ENCODE results near the gene CARD19. TPM values are rescaled to one million over a fixed set of nuclear protein-coding genes. Genes with fewer than 3 reads are reported as not detected.
A peak's percentile ranks its signal among the peaks of the same experiment; 100 is the strongest.

The CARD19 gene
- polyA plus RNA-seq, 6 donors from 2014 or later = 18.4 to 37.3 (median 27.4) TPM

DNA sequence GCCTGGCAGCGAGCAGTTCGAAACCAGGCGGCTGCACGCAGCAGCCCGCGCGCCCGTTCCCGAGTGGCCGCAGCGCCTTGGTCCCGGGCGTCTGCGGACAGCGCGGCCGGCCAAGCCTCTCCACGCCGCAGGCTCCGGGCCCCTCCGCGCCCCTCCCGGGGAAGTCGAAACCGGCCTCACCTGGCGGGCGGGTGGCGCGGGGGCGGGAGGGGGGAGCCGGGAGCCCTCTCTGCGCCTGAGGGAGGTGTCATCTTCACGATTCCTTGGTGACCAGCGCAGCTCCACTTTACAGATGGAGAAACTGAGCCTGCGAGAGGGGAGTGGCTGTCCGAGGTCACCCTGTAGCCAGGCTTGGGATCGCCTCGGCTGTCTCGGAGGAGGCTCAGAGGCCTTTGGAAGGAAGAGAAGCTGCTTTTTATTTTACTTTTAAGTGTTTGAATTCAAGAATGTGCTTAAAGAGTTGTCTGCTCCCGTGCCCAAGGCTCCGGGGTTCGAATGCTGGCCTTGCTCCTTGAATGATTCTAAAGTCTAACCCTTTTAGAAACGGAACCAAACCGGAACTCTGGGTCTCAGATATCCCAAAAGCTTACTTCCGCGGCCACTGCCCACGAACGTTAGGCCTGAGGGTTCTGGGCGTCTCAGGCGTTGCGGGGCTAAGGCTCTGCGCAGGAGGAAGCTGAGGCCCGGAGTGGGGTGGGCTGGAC lies 36.9 kb upstream of the CARD19 start:
- H3K4me1 Mint-ChIP-seq = peaks cover 52 to 75% (median 62%) of the 10 kb centered on the region in 3 donors
- no peaks in the 10 kb centered on the region for H3K9me3 Mint-ChIP-seq
- peak overlapping the region; percentile 69 to 98 (median 96) for H3K27ac Mint-ChIP-seq
- H3K36me3 Mint-ChIP-seq = no peaks in the 10 kb centered on the region
- ATAC-seq (ENCODE audit: low read depth in 2 of 2) (peak; percentile 7 to 9), DNase-seq (peak; percentile 32)
- H3K4me3 Mint-ChIP-seq = peak overlapping the region; percentile 86 to 96 (median 93)
- H3K27me3 Mint-ChIP-seq = no peaks in the 10 kb centered on the region

DNA sequence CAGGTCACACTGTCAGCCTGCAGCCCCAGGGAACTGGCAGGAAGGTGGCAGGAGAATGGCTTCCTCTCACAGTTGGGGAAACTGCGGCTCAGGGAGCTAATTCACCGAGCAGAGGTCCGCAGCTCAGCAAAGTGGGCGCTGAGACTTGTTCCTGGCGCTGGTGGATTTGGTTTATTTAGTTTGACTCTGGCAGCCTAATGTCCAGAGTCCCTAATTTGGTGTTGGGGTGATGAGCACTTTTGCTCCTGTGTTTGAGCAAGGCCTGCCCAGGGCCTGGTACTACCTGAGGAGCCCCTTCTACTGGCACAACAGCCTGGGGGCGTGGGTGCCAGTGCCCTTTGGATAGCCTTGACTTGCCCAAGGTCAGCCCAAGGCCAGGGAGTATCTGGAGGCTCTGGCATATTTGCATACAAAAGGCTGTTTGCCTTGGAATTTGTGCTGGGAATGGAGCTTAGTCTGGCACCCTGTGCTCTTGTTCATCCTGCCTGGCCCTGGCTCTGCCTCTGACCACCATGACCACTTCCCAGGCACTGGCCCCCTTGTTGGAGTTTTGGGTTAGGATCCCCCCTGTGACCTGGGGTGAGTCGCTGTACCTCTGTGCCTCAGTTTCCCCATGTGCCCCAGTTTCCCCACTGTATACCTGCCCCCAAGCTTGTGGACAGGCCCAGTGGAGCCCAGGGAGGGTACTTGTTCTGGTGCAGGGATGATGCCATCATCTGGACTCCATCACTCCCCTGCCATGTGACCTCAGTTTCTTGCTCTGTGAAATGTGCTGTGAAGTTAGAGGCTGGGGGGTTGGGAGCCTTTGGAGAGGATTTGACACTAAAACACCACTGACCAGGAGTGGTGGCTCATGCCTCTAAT lies 36.1 kb upstream of the CARD19 start:
- peak overlapping the region; percentile 86 to 96 (median 93) for H3K4me3 Mint-ChIP-seq
- no peaks in the 10 kb centered on the region for H3K27me3 Mint-ChIP-seq
- peaks cover 60 to 81% (median 69%) of the 10 kb centered on the region in 3 donors for H3K4me1 Mint-ChIP-seq
- H3K36me3 Mint-ChIP-seq = no peaks in the 10 kb centered on the region
- H3K27ac Mint-ChIP-seq = peak overlapping the region; percentile 69 to 98 (median 96)
- no peak for DNase-seq
- no peak for ATAC-seq (ENCODE audit: low read depth in 2 of 2)
- H3K9me3 Mint-ChIP-seq = no peaks in the 10 kb centered on the region

DNA sequence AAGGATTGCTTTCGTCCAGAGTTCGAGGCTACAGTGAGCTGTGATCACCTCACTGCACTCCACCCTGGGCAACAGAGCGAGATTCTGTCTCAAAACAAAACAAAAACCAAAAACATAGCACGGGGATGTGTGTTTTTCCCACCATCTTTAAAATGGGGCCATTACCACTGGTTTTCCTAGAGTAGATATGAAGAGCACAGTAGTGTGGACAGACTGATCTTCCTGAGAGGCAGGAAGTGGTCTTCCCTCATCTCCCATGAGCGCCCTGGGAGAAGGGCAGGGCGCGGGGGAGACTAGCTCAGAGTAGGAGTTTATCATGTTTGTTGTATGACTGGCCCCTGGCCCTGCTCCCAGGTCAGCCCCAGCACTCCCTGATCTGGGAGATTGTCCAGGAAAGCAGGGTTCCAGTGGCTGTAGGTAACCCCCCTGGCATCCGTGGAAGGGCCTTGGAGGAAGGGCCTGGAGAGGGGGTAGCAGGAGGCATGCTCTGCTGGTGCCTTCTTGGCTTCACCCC lies 35.2 kb upstream of the CARD19 start:
- Mint-ChIP-seq H3K27ac (peak overlapping the region; percentile 63 to 98 (median 97)), H3K4me3 (peak overlapping the region; percentile 86 to 96 (median 93)), H3K4me1 (peaks cover 64 to 88% (median 72%) of the 10 kb centered on the region in 3 donors), H3K9me3 (no peaks in the 10 kb centered on the region), H3K27me3 (no peaks in the 10 kb centered on the region), H3K36me3 (no peaks in the 10 kb centered on the region)
- ATAC-seq (ENCODE audit: low read depth in 2 of 2) = no peak
- DNase-seq = no peak

DNA sequence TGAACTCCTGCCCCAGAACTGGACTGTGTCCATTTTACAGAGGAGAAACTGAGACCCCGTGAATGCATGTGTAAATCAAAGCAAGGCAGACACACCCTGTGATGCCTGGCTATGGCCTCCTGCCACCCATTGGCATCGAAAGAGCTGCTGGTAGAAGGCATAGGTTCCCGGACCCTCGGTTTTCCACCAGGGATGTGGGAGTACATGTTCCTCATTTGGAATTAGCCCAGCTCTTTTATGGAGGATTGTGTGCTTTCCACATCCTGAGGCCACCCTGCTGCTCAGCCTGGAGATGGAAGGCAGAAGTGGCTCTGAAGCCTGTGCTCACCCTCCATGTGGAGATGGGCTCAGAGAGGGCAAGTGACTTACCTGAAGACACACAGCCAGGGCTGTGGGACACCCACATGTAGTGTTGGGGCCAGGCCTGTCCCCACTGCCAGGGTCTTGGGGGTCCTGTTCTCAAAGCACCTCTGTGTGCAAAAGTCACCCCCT lies 34.7 kb upstream of the CARD19 start:
- DNase-seq (no peak), ATAC-seq (ENCODE audit: low read depth in 2 of 2) (no peak)
- Mint-ChIP-seq H3K27ac (peak overlapping the region; percentile 97 to 99 (median 98)), H3K4me1 (peaks cover 67 to 90% (median 77%) of the 10 kb centered on the region in 3 donors), H3K4me3 (peak overlapping the region; percentile 86 to 96 (median 92)), H3K9me3 (no peaks in the 10 kb centered on the region), H3K36me3 (no peaks in the 10 kb centered on the region), H3K27me3 (no peaks in the 10 kb centered on the region)

DNA sequence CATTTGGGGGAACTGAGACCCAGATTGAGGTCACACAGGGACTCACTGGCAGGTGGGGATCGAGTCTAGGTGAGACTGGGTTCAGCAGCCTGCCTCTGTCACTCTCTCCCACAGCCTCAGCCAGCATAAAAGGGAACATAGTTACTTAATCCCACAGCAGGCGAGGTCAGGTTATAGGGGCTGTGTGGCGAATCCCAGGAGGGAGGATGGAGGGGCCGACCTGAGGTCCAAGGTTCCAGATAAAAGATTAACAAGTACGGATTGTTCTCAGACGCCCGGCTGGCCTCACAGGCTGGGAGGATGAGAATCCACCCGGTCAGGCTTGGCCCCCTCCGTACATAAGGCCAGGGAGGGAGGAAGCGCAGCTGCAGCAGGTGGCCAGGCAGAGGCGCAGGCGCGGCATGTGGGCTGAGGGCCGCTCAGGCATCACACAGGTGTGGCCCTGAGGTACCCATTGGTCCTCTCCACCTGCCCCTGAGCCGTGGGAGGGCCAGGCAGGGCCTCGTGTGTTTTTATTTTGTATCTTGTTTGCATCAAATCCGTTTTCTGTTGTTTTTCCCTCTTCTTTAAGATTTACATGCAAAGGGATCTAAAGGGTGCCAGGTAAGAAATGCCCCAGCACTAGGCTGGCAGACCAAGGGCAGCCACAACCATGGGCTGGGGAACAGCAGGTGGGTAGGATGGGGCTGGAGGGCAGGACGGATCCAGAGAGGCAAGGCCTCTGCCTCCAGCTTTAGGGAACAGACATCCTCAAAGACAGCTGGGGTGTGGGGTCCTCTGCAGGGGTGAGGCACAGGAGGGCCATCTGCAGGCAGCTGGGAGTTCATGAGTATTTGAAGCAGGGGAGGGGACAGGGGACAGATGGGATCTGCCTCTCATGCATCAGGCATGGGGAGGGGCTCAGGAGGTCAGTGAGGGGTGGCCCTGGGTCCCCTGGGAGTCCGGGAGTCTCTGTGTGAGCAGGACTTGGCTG lies 33.9 kb upstream of the CARD19 start:
- peak; percentile 28 to 41 for ATAC-seq (ENCODE audit: low read depth in 2 of 2)
- Mint-ChIP-seq H3K27ac (peak overlapping the region; percentile 97 to 99 (median 98)), H3K4me3 (peak overlapping the region; percentile 86 to 96 (median 92)), H3K9me3 (no peaks in the 10 kb centered on the region), H3K36me3 (no peaks in the 10 kb centered on the region), H3K27me3 (no peaks in the 10 kb centered on the region), H3K4me1 (peaks cover 70 to 84% (median 80%) of the 10 kb centered on the region in 3 donors)
- peak; percentile 65 for DNase-seq

DNA sequence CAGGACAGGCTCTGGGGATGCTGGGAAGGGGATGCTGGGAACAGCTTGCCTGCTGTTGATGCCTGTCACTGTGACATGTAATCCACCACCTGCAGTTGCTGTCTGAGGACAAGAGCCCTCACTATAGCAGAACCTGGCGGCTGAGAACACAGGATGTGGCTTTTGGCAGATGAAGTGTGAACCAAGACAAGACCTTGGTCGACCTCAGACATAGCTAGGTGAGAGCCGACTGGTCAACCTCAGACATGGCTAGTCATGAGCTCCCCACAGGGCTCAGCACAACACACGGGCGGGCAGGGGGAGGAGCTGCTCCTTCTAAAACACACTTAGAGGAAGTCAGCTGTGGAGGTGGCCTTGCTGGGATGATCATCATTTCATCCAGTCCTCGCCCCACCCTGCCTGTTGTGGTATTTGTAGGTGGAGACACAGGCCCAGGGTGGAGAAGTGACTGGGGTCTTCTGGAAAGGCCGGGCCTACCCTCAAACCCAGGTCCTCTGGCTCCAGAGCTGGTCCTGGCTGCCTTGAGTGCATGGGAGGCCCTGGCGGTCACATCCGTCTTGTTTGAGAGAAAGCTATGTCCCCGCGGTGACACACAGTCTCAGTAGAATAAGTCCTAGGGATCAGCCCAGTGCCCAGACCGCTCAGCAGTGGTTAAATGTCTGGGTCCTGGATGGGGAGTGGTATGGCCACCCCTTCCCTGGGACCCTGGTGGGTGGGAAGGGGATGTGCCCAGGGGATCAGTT lies 31.5 kb upstream of the CARD19 start:
- Mint-ChIP-seq H3K9me3 (no peaks in the 10 kb centered on the region), H3K4me3 (peak overlapping the region; percentile 73 to 94 (median 90)), H3K27ac (peak overlapping the region; percentile 97 to 100 (median 98)), H3K36me3 (no peaks in the 10 kb centered on the region), H3K4me1 (peaks cover 56 to 73% (median 67%) of the 10 kb centered on the region in 3 donors), H3K27me3 (no peaks in the 10 kb centered on the region)
- peak; percentile 81 for DNase-seq
- peak; percentile 88 to 89 for ATAC-seq (ENCODE audit: low read depth in 2 of 2)

DNA sequence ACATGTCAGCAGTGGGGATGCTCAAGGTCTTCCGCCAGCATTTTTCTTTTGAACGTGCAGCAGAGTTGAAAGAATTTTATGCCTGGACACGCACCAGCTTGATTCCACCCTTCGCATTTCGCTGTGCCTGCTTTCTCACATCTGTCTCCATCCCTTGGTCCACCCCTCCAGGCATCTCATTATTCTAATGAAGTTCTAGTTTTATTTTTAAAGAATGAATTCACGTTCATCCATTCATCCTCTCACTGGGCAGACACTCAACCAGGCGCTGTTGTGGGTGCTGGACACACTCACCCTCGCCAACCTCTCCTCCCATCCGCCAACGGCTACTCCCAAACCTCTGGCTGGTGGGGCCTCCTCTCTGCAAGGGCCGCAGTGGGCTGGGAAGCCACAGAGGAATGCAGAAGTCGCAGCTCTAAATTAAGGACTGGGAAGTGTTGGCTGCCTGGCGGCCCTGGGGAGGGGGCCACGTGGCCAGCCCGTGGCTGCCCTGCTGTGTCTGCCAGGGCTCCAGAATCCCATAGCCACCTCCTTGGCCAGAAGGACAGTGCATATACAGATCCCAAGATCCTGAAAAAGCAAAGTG lies 30.8 kb upstream of the CARD19 start:
- Mint-ChIP-seq H3K4me3 (peak overlapping the region in 6 of 8 donors; percentile 83 to 94 (median 90)), H3K27ac (peak overlapping the region in 5 of 6 donors; percentile 97 to 100 (median 98)), H3K9me3 (no peaks in the 10 kb centered on the region), H3K36me3 (no peaks in the 10 kb centered on the region), H3K27me3 (no peaks in the 10 kb centered on the region), H3K4me1 (peaks cover 53 to 66% (median 62%) of the 10 kb centered on the region in 3 donors)
- DNase-seq (no peak), ATAC-seq (ENCODE audit: low read depth in 2 of 2) (no peak)

DNA sequence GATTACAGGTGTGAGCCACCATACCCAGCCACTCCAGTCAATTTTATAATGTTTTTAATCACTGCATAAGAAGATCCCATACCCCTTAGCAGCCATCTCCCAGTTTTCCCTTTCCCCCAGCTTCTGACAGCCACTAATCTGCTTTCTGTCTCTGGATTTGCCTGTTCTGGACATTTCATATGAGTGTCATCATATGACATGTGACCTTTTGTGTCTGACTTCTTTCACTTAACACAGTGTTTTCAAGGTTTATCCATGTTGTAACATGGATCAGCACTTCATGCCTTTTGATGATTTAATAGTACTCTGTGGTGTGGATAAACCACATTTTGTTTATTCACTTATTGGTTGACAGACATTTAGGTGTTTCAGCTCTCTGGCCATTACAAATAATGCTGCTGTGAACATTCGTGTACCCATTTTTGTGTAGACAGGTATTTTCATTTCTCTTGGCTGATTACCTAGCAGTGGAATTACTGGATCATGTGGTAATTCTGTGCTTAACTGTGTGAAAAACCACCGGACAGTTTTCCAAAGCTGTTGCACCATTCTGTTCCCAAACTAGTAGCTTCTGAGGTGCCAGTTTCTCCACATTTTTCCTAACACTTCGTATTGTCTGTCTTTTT lies 28.9 kb upstream of the CARD19 start:
- Mint-ChIP-seq H3K27me3 (no peaks in the 10 kb centered on the region), H3K4me1 (peaks cover 41 to 51% (median 50%) of the 10 kb centered on the region in 3 donors)
- ATAC-seq (ENCODE audit: low read depth in 2 of 2) = no peak

DNA sequence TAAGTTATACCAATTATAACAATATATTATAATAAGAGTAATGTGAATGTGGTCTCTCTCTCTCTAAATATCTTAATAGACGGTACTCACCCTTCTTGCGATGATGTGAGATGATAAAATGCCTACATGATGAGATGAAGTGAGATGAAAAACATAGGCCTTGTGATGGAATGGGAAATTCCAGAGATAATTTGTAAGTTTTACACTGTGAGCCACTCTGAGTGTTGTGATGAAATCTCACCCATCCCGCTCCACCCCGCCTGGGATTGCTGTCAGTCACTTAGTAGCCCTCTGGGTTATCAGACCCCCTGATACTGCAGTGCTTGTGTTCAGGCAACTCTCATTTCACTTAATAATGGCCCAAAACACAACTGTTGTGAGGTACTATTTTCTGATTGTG lies 27.1 kb upstream of the CARD19 start:
- H3K27ac Mint-ChIP-seq = no peak overlapping the region
- ATAC-seq (ENCODE audit: low read depth in 2 of 2) = no peak
- no peak for DNase-seq
- no peaks in the 10 kb centered on the region for H3K27me3 Mint-ChIP-seq
- H3K4me1 Mint-ChIP-seq = peaks cover 36 to 46% (median 42%) of the 10 kb centered on the region in 3 donors
- no peaks in the 10 kb centered on the region for H3K9me3 Mint-ChIP-seq
- H3K36me3 Mint-ChIP-seq = peaks cover 3 to 8% of the 10 kb centered on the region in 2 donors
- H3K4me3 Mint-ChIP-seq = no peak overlapping the region

More for the DNA sequence above, 28.9 kb upstream of the CARD19 start:
- Mint-ChIP-seq H3K36me3 (peaks cover 3 to 8% of the 10 kb centered on the region in 2 donors), H3K27ac (peak overlapping the region in 4 of 6 donors; percentile 40 to 67 (median 51)), H3K9me3 (no peaks in the 10 kb centered on the region), H3K4me3 (peak overlapping the region in 1 of 8 donors; percentile 53)
- no peak for DNase-seq

DNA sequence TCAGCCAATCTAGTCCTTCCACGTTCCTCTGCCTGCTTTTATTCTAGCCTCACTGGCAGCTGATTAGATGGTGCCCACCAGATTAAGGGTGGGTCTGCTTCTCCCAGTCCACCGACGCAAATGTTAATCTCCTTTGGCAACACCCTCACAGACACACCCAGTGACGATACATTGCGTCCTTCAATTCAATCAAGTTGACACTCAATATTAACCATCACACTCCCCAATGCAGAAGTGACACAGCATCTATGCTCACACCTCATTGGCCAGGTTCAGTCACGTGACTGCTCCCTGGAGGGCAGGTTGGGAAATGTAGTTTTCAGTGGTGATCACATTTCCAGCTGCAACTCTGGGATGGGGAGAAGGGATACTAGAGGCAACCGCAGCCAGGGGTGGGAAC lies 24.6 kb upstream of the CARD19 start:
- Mint-ChIP-seq H3K4me3 (no peak overlapping the region), H3K27ac (peak overlapping the region in 3 of 6 donors; percentile 22 to 47 (median 47)), H3K4me1 (peaks cover 16 to 34% (median 20%) of the 10 kb centered on the region in 3 donors), H3K9me3 (no peaks in the 10 kb centered on the region), H3K36me3 (peaks cover 3 to 8% of the 10 kb centered on the region in 2 donors), H3K27me3 (no peaks in the 10 kb centered on the region)
- ATAC-seq (ENCODE audit: low read depth in 2 of 2) (no peak), DNase-seq (no peak)

DNA sequence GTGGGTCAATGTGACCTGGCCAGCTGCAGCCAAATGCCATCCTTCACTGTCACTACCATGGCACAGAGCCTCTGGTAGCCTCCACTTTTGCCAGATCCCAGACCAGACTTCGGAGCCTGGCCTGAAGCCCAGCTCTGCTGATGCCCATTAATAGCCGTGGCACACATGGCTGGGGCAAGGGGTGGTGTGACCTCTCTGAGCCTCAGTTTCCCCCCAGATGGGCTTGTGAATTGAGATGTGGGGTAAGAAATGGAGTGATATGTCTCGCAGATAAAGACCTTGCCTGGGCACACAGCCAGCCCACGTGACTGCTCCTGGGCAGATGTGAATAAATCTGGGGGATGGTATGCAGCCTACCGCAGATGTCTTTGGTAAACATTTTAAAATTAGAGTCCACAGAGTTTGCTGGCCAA lies 23.6 kb upstream of the CARD19 start:
- Mint-ChIP-seq H3K36me3 (peaks cover 3 to 8% of the 10 kb centered on the region in 2 donors), H3K27ac (peak overlapping the region in 1 of 6 donors; percentile 14), H3K4me1 (peaks cover 13 to 34% (median 20%) of the 10 kb centered on the region in 3 donors), H3K4me3 (no peak overlapping the region), H3K9me3 (no peaks in the 10 kb centered on the region), H3K27me3 (no peaks in the 10 kb centered on the region)
- DNase-seq (no peak), ATAC-seq (ENCODE audit: low read depth in 2 of 2) (no peak)

All from naive B cell (primary cell).